ENCODE results near the gene IRF6. TPM values are rescaled to one million over a fixed set of nuclear protein-coding genes. Genes with fewer than 3 reads are reported as not detected.

Gene IRF6
- total and polyA plus RNA-seq, 2 of the 8 experiments (the other 6 are each of a cell fraction or from before 2014, with no cell fraction given), result 9.6 to 13.4 TPM

GRCh38 chr1:209770636-209771415 is 35.1 kb downstream of the IRF6 start:
- Histone ChIP-seq H2BK20ac (ENCODE audit: low read length) (no peak overlapping the region), H3K4me3 (ENCODE audit: extremely low read depth in 1 of 4, insufficient read depth in 2 of 4, low read depth in 3 of 4, low read length in 4 of 4) (no peak overlapping the region; a peak in 1 of 8 replicates), H3K79me2 (ENCODE audit: control insufficient read depth in 1 of 2, insufficient read depth in 2 of 2, low read length in 2 of 2) (no peaks in the 10 kb centered on the region), H3K56ac (replicated peaks; ENCODE audit: insufficient read length, low read depth, low read length) (no peak overlapping the region), H3K18ac (ENCODE audit: extremely low read depth, low read length) (no peak overlapping the region), H4K91ac (replicated peaks; ENCODE audit: insufficient read length, low read length) (no peak overlapping the region), H3K27me3 (replicated peaks in 1 of 4; ENCODE audit: control insufficient read depth in 3 of 4, extremely low read depth in 1 of 4, insufficient read depth in 3 of 4, low read length in 3 of 4) (peaks cover 0 to 2% (median 0%) of the 10 kb centered on the region in 4 experiments; a peak in 1 of 7 replicates), H2BK15ac (ENCODE audit: low read length) (no peak overlapping the region), H3K23me2 (ENCODE audit: low read depth, low read length) (peaks cover 13% of the 10 kb centered on the region; the same call in 1 of the 2 replicates), H4K5ac (ENCODE audit: insufficient read length, low read depth, low read length) (no peak overlapping the region), H4K8ac (ENCODE audit: extremely low read depth, insufficient read depth, low read length) (no peak overlapping the region), H3K4me1 (replicated peaks in 1 of 4; ENCODE audit: control insufficient read depth in 3 of 4, insufficient read depth in 4 of 4, low read length in 3 of 4) (no peaks in the 10 kb centered on the region; a peak in 1 of 7 replicates), H2BK12ac (ENCODE audit: low read depth, low read length) (peak overlapping the region; percentile 68; the same call in 1 of the 2 replicates), H2BK5ac (ENCODE audit: low read depth, low read length) (peak overlapping the region; percentile 60; the same call in 1 of the 2 replicates), H3K36me3 (ENCODE audit: control insufficient read depth in 2 of 4, insufficient read depth in 4 of 4, low read length in 3 of 4) (no peaks in the 10 kb centered on the region; a peak in 1 of 8 replicates), H3K9me3 (ENCODE audit: insufficient read depth in 2 of 2, low read depth in 1 of 2, low read length in 1 of 2) (peaks cover 5 to 8% of the 10 kb centered on the region in 2 experiments; a peak in 2 of 4 replicates), H2AFZ (ENCODE audit: low read length) (no peak overlapping the region), H3K4ac (replicated peaks; ENCODE audit: insufficient read length, low read depth, low read length) (no peak overlapping the region), H3K9ac (replicated peaks in 1 of 4; ENCODE audit: extremely low read depth in 1 of 4, low read depth in 3 of 4, low read length in 3 of 4) (no peak overlapping the region), H3K79me1 (ENCODE audit: low read depth, low read length) (no peaks in the 10 kb centered on the region), H3K27ac (ENCODE audit: low read depth, low read length) (no peak overlapping the region), H3K23ac (ENCODE audit: insufficient read length) (no peak overlapping the region), H2BK120ac (replicated peaks; ENCODE audit: low read depth, low read length) (no peak overlapping the region), H2AK5ac (ENCODE audit: low read depth, low read length) (peak overlapping the region; percentile 76), H3K4me2 (ENCODE audit: insufficient read depth in 1 of 2, low read depth in 2 of 2, low read length in 2 of 2) (peak overlapping the region in 1 of 2 experiments; percentile 2; a peak in 1 of 4 replicates), H4K20me1 (replicated peaks in 1 of 2; ENCODE audit: control insufficient read depth in 1 of 2, insufficient read depth in 2 of 2, low read length in 2 of 2) (peaks cover 0 to 11% of the 10 kb centered on the region in 2 experiments), H3K14ac (ENCODE audit: insufficient read length) (no peak overlapping the region)
- 89% methylated on average over 17 of the region's 17 CpGs; no CpG with 5 or more reads in 1 of the 2 experiments for WGBS, 2 experiments (ENCODE audit: extremely low coverage in 1 of 2, insufficient coverage in 1 of 2, insufficient read length in 1 of 2, insufficient replicate concordance in 2 of 2, low coverage in 1 of 2, low lambda C conversion rate in 2 of 2, missing lambda C conversion rate in 1 of 2)
- ChIA-PET CTCF (ENCODE audit: partially characterized antibody) (interaction anchor here (1.0 to 1.4 kb wide), 2 partner anchors 53 to 117 kb away, joined by 4 to 6 read pairs; no protein-coding TSS in a partner anchor), POLR2A (ENCODE audit: partially characterized antibody) (no interaction called here)
- no peak for DNase-seq (ENCODE audit: low read depth in 1 of 2, low spot score in 2 of 2)
- FAIRE-seq, result no peak
- TF ChIP-seq SP1 (IDR thresholded peaks at IDR 0.05; ENCODE audit: low read depth, low read length), result no peak
- no peak for TF ChIP-seq EP300 (IDR thresholded peaks at IDR 0.05; ENCODE audit: borderline replicate concordance in 1 of 2, low read depth in 2 of 2, low read length in 2 of 2)
- no peak for TF ChIP-seq KDM5A (IDR thresholded peaks at IDR 0.05; ENCODE audit: low read length)
- TF ChIP-seq SUZ12 (IDR thresholded peaks at IDR 0.05; ENCODE audit: low read length), result no peak
- TF ChIP-seq GTF2F1 (IDR thresholded peaks at IDR 0.05; ENCODE audit: borderline replicate concordance, low read depth, low read length), result no peak
- TF ChIP-seq BRCA1 (IDR thresholded peaks at IDR 0.05; ENCODE audit: low read depth, low read length), result no peak
- no peak for TF ChIP-seq CBX5 (IDR thresholded peaks at IDR 0.05; ENCODE audit: low read depth, low read length)
- no peak for TF ChIP-seq CEBPB (IDR thresholded peaks at IDR 0.05; ENCODE audit: low read depth, low read length)
- no peak for TF ChIP-seq GABPA (IDR thresholded peaks at IDR 0.05; ENCODE audit: borderline replicate concordance, insufficient read depth, low read length)
- no peak for TF ChIP-seq E2F6 (IDR thresholded peaks at IDR 0.05)
- no peak for TF ChIP-seq RFX5 (IDR thresholded peaks at IDR 0.05; ENCODE audit: borderline replicate concordance, low read depth, low read length)
- no peak for TF ChIP-seq POLR2AphosphoS5 (IDR thresholded peaks at IDR 0.05; ENCODE audit: low read depth, low read length)

All from H1 (cell line).